Measurements from ENCODE around the gene RFTN1.

The RFTN1 gene

DNA sequence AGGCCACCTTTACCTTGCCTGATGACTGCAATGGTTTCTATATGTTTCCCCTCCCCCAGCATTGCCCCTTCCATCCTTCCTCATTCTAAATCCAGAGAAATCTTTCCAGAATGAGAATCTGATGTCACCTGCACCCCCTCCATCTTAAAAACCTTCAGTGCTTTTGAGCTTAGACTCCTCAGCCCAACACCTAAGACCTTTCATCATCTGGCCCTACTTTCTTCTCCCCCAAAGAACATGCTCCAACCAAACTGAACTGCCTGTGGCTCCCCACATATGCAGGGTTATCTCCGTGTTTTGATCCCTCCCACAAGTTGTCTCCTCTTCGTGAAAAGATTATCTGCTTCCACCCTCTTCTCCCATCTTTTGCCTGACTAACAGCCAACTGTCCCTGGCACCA is 27.3 kb downstream of the RFTN1 start:
- no peak for DNase-seq

DNA sequence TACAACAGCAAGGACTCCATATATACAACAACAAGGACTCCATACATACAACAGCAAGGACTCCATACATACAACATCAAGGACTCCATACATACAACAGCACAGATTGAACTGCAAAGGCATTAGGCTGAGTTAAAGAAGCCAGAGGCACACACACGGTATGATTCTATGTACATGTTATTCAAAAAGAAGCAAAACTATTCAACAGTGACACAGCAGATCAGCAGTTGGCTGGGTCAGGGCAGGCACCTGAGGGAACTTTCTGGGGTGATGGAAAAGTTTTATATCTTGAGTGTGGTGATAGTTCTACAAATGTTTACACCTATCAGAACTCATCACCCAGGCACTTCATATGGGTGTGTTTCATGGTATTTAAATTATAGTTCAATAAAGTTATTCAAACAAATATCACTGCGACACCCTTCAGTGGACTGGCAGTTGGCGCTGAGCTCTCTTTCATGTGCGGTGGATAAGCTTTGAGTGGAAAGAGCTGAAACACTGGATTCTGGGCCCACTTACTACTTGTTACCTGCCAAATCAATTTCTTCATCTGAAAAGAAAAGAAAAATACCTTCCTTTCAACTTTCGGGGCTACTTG is 28.0 kb downstream of the RFTN1 start:
- DNase-seq: no peak

DNA sequence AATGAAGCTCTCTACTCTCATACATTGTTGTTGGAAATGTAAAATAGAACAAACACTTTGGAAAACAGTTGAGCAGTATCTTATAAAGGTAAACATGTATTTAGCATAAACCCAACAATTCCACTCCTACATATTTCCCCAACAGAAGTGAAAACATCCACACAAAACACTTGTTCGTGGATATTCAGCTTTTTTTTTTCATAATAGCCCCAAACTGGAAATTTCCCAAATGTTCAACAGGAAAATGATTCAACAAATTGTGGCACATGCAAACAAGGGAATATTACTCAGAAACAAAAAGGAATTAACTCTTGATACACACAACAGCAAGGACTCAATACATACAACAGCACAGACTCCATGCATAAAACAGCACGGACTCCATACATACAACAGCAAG is 28.5 kb downstream of the RFTN1 start:
- no peak for DNase-seq

GRCh38 chr3:16484216-16484615 is 29.3 kb downstream of the RFTN1 start:
- no peak for DNase-seq

DNA sequence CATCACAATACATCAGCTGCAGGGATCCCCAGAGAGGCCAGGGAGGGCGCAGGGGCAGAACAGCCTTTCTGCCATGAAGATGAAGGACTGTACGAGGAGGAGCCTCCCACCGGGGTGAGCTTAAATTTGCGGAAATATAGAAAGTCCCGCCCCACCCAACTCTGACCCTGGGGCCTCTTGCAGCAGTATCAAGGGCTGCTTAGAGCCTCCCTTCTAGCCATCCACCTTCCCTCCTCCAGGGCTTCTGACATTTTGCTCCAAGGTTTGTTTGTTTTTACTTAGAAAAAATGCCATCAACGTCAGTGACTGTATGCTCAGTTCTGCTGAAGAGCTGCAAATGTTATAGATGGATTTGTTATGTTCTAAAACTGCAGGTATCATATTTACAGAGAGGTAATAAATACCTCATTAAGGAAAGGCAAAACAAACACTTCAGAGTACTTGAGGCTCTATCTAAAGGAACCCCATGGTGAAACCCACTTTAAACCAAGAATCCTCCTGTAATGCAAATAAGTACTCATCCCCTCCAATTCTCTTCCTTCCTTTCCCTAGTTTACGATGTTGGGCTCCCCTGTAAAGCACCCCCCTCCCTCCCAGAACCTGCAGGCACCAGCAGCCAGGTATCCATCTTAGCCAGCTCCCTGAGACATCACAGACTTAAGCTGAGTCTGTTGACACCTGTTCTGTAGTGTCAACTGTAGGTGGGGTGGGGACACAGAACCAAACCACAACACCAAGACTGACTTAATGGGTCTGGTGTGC is 30.5 kb downstream of the RFTN1 start:
- DNase-seq: no peak

DNA sequence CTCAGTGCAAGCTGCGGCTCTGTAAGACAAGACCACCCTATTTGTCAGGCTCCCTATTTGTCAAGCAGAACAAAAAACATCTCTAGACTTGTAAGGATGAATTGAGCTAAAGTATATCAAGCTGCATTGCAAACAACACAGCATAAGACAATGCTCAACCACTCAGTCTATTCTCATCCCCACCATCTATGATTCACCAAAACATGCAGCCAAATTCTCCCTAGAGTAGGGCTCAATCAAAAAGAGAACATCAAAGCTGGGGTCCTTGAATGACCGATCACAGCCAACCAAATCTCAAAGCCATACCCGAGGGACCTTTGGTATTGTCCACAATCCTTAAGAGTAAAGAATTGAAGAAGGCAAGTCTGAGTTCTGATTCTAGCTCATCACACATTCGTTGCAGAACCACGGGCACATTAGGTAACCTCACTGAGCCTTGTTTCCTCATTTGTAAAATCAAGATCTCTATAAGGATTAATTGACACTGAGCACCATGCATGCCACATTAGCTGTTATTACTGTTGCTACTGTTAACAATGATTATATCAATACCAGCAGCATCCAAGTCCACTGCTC is 31.2 kb downstream of the RFTN1 start:
- DNase-seq: no peak

- DNase-seq: no peak
Observed at GRCh38 chr3:16481546-16481897, 32.0 kb downstream of the RFTN1 start.

DNA sequence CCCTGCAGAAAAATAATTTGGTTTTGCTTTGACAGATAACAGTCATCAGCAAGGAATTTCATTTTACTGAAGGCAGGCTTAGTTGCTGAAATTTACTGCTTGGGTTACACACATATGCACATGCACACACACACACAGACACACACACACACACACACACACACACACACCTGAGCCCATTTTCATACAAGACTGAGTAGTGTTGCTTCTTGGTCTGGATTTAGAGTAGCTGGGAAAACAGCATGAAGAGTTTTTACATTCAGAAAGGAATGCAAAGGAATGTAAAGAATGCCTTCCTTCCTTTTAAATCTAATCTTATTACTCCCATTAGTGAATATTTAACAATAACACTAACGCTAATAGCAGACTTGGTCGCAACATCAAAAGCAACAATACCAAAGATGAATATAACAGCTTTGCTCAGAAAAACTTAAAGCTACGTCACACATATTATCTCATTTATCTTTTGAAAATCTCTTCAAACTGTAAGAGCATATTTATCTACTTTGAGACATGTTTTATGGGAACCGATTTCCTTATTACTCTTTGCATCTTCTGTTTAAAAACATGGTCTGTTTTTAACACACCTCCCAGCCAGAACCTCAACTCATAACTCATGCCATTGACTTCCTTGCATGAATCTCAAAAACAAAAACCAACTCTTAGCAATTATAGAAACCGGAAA is 32.5 kb downstream of the RFTN1 start:
- no peak for DNase-seq

DNA sequence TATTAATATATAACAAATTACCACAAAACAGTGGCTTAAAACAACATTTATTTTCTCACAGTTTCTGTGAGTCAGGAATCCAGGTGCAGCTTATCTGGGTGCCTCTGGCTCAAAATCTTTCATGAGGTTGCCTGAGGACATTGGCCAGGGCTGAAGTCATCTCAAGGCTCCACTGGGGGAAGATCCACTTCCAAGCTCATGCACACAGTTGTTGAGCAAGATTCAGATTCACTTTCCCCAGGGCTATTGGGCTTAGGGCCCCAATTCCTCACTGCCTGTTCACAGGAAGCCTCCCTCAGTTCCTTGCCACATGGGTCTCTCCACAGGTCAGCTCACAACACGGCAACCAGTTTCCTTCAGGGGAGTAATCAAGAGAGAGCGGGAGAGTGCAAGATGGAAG is 35.0 kb downstream of the RFTN1 start:
- no peak for DNase-seq

DNA sequence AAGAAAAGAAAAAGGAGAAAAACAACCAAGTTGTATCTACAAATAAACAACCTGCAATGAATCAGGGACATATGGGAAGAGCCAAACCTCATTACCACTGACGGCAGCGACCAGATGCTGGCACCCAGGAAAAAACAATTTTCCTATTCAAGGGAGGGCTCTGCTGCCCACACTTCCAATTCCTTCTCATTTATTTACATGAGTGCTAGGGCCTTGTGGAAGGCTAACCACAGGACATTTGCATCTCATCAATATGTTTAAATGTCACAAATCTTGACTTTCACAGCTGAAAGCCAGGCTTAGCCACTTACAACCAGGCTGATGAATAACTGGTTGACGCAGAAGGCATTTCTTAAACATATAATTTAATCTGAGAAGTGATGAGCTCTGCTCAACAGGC is 36.0 kb downstream of the RFTN1 start:
- DNase-seq: no peak

DNA sequence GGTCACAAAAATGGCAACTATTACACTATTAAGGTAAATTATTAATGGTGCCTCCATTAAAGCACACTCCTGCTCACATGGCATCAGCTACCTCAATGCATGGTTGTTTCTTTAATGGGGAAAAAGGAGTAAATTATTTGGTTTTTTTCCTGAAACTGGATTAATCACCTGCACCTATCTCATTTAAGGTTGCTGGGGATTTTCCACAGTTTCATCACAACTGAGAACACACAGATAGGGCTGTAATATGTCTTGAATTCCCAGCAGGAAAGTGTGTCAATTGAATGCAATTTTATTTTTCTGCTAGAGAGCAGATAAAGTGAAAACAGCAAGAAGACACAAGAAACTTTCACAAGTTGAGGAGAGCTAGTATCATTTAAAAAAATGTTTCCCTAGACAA is 36.4 kb downstream of the RFTN1 start:
- no peak for DNase-seq

- DNase-seq: no peak
Observed at GRCh38 chr3:16476636-16477035, 36.9 kb downstream of the RFTN1 start.

- DNase-seq: no peak
Observed at GRCh38 chr3:16475766-16476165, 37.7 kb downstream of the RFTN1 start.

GRCh38 chr3:16474920-16475319 is 38.6 kb downstream of the RFTN1 start:
- DNase-seq: no peak

DNA sequence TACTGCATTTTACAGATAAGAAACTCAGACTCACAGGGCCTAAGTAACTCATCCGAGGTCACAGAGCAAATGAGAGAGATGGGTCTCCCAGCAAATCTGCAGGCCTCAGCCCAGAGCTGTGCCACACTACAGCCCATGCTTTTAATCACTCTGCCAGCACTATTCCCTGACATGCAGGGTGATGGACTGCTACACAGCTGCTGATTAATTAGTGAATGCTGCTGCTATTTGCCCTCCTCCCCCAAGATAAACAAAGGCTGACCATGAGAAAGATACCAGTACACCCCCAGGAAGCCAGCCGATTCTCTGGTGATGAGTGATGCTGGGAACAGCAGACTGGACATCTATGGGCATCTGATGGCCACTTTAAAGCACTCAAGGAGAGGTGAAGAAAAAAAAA is 39.3 kb downstream of the RFTN1 start:
- DNase-seq: no peak

DNA sequence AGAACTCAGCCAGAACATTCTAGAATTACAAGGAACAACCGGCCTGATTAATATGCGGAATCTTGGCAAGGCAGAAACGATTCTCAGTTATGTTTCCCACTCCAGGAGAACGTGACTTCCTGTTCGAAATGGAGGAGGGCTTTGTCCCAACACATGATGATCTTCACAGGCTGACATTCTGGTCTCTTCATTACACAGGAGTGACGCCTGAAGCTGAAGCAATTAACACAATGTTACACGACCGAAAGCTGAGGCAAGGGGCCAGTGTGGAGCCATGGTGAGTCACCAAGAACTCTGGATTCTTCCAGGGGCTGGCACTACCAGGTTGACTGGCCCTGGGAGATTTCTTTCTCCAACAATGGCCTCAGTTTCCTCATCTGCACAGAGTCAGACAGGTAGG is 40.9 kb downstream of the RFTN1 start:
- no peak for DNase-seq

DNA sequence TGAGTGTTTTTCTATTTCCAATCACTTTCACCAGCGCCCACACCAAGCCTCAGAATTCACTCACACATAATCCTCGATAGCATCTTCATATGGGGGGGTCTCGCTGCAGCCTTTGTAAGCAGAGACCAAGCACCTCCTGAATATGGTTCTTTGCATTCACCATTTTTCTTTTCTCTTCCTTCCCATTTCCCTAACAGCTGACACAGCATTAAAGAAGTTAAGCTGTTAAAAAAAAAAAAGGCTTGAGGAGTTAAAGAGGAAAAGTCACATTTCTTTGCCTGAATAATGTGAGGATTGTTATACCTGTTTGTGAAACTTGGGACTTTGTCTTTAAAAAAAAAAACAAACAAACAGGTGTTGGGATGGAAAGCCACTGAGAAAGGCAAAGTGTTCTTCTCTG is 41.6 kb downstream of the RFTN1 start:
- no peak for DNase-seq

DNA sequence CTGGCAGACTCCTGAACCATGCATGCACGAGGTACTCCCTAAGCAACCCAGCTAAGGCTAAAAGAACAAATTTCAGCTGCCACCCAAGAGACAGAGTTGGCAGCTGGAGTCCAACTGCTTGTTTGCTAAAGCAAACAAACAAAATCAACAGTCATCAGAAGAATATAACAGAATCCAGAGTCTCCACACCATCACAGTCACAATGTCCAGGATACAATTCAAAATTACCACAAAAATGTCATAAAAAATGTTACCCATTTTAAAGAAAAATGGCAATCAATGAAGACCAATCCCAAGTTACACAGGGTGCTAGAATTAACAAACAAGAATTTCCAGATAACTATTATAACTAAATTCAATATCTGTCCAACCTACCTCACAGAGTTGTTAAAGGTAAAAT is 42.9 kb downstream of the RFTN1 start:
- DNase-seq: no peak

- DNase-seq: no peak
Observed at GRCh38 chr3:16468336-16469098, 45.0 kb downstream of the RFTN1 start.

- DNase-seq: no peak
Observed at GRCh38 chr3:16468002-16468335, 45.5 kb downstream of the RFTN1 start.

GRCh38 chr3:16467393-16467792 is 46.1 kb downstream of the RFTN1 start:
- no peak for DNase-seq

DNA sequence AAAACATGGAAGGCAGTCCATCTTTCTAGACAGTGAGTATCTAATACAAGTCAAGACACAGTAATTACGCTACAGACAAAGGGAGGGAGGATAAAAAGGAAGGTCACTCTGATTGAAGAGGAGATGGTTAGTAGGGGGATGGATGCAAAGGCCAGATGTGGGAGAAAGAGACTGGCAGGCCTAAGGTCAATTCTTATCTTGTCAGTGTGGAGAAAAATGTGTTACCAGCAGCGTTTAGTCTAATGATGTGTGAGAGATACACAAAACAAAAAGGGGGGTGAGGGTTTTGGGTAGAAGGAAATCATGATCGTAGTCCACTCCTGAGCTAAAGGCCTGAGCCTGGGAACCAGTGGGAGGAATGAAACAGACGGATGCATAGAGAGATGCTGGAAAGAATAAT is 46.7 kb downstream of the RFTN1 start:
- DNase-seq: no peak

- DNase-seq: no peak
Observed at GRCh38 chr3:16464511-16465148, 48.9 kb downstream of the RFTN1 start.

All from C1 segment of cervical spinal cord (tissue), 14 donors.